Activated B cell treated with CpG ODN at 0.5 μM for 24 hours (primary cell): Measurements from ENCODE around the gene MRPL49. TPM values are rescaled to one million over a fixed set of nuclear protein-coding genes. Genes with fewer than 3 reads are reported as not detected.

ENCODE experiments used
- ATAC-seq: fragments of 200-7000 bp; cut with Tn5 transposase; one replicate; pipeline ENCODE4 v1.10.0; 2021; ENCODE audit warnings: low read depth, mild to moderate bottlenecking, moderate library complexity
- CTCF ChIA-PET: fragments of 350-600 bp; sonication (Branson Sonifier 250); formaldehyde crosslinking; loops from one replicate; lab custom pipeline; 2021; ENCODE audit warnings: antibody characterized with exemption; lab: Charles Lee
- POLR2A ChIA-PET: fragments of 350-600 bp; sonication (Branson Sonifier 250); formaldehyde crosslinking; loops from one replicate; lab custom pipeline; 2021; ENCODE audit warnings: antibody characterized with exemption; lab: Charles Lee
- DNase-seq: peaks from one replicate; pipeline ENCODE4 v3.0.0; 2022
- H3K27ac Mint-ChIP-seq: one replicate; pipeline ENCODE4 v1.8.0; 2020; ENCODE audit warnings: mixed read lengths
- H3K27me3 Mint-ChIP-seq: one replicate; pipeline ENCODE4 v1.8.0; 2021; ENCODE audit warnings: mixed read lengths
- H3K36me3 Mint-ChIP-seq: one replicate; pipeline ENCODE4 v1.8.0; 2021; ENCODE audit warnings: low read depth, mixed read lengths
- H3K4me1 Mint-ChIP-seq: one replicate; pipeline ENCODE4 v1.8.0; 2021; ENCODE audit warnings: mixed read lengths
- H3K4me3 Mint-ChIP-seq: one replicate; pipeline ENCODE4 v1.8.0; 2020; ENCODE audit warnings: mild to moderate bottlenecking, mixed read lengths
- H3K9me3 Mint-ChIP-seq: one replicate; pipeline ENCODE4 v1.8.0; 2020; ENCODE audit warnings: mixed read lengths
- CTCF ChIP-seq: fragments of 200-600 bp; IDR thresholded peaks from one replicate; pipeline ENCODE4 v1.8.0; 2022; ENCODE audit warnings: antibody characterized with exemption, mild to moderate bottlenecking
- intact Hi-C: fragments of 100-400 bp; cut with micrococcal nuclease; formaldehyde crosslinking; loops from one replicate; pipeline ENCODE4 v1.15.1; 2024
- total RNA-seq: library from RNA; stranded (reverse); gene quantifications from 2 replicates; pipeline ENCODE4 v1.2.3, GENCODE V29; 2022

Gene MRPL49
- total RNA-seq, 1 donor from 2014 or later = 60.0 TPM

- peaks cover 75% of the 10 kb centered on the region for H3K36me3 Mint-ChIP-seq
- peak overlapping the region; percentile 99 for H3K4me3 Mint-ChIP-seq
- H3K9me3 Mint-ChIP-seq = no peaks in the 10 kb centered on the region
- ChIA-PET CTCF (interaction anchor here (0.9 to 8.6 kb wide), 8 partner anchors 11 to 130 kb away, joined by 3 to 54 read pairs (median 9); partner anchors contain the start of genes CAPN1, FAU, MRPL49 and POLA2), POLR2A (interaction anchor here (0.5 to 13.5 kb wide), 20 partner anchors 12 to 920 kb away, joined by 3 to 546 read pairs (median 5); partner anchors contain the start of genes ARL2, CAPN1, FAU and MALAT1)
- ATAC-seq (peak; percentile 56), DNase-seq (peak; percentile 67)
- TF ChIP-seq CTCF = no peak
- no peaks in the 10 kb centered on the region for H3K27me3 Mint-ChIP-seq
- H3K4me1 Mint-ChIP-seq = peaks cover 67% of the 10 kb centered on the region
- peak overlapping the region; percentile 99 for H3K27ac Mint-ChIP-seq
- intact Hi-C loops = loop anchor here (1.0 to 5.0 kb wide), 8 partner anchors 10 to 440 kb away; partner anchors contain the start of genes ATG2A, CAPN1, DPF2 and FAM89B
Observed at GRCh38 chr11:65132238-65132987, 10.3 kb downstream of the MRPL49 start.

GRCh38 chr11:65132988-65133700, 11.0 kb downstream of the MRPL49 start:
- DNase-seq (peak; percentile 67), ATAC-seq (peak; percentile 13)
- Mint-ChIP-seq H3K36me3 (peaks cover 68% of the 10 kb centered on the region), H3K27me3 (no peaks in the 10 kb centered on the region), H3K4me3 (peak overlapping the region; percentile 99), H3K9me3 (no peaks in the 10 kb centered on the region), H3K27ac (peak overlapping the region; percentile 99), H3K4me1 (peaks cover 70% of the 10 kb centered on the region)
- intact Hi-C loops = loop anchor here (1.0 to 5.0 kb wide), 8 partner anchors 11 to 439 kb away; partner anchors contain the start of genes ATG2A, CAPN1, DPF2 and FAM89B
- ChIA-PET CTCF (interaction anchor here (1.7 to 8.6 kb wide), 5 partner anchors 11 to 129 kb away, joined by 5 to 54 read pairs (median 11); partner anchors contain the start of genes CAPN1, FAU, MRPL49 and POLA2), POLR2A (interaction anchor here (0.5 to 13.5 kb wide), 23 partner anchors 12 to 919 kb away, joined by 3 to 546 read pairs (median 6); partner anchors contain the start of genes ARL2, CAPN1, CDCA5 and FAU)
- no peak for TF ChIP-seq CTCF

GRCh38 chr11:65133724-65134123, 11.6 kb downstream of the MRPL49 start:
- ChIA-PET POLR2A (interaction anchor here (0.7 to 13.5 kb wide), 18 partner anchors 11 to 365 kb away, joined by 3 to 546 read pairs (median 8); partner anchors contain the start of genes ARL2, CAPN1, CDCA5 and FAU), CTCF (interaction anchor here (2.0 to 8.6 kb wide), 3 partner anchors 12 to 47 kb away, joined by 11 to 54 read pairs (median 11); partner anchors contain the start of genes CAPN1, FAU and MRPL49)
- Mint-ChIP-seq H3K36me3 (peaks cover 62% of the 10 kb centered on the region), H3K27ac (peak overlapping the region; percentile 99), H3K9me3 (no peaks in the 10 kb centered on the region), H3K4me1 (peaks cover 67% of the 10 kb centered on the region), H3K4me3 (peak overlapping the region; percentile 99), H3K27me3 (no peaks in the 10 kb centered on the region)
- ATAC-seq = no peak
- DNase-seq = no peak
- no peak for TF ChIP-seq CTCF
- intact Hi-C loops = loop anchor here (5.0 kb wide), 3 partner anchors 199 to 439 kb away; partner anchors contain the start of genes DPF2, FAM89B, SF1 and ZNRD2

GRCh38 chr11:65134240-65134951, 12.3 kb downstream of the MRPL49 start, which contains the start of gene SYVN1:
Gene SYVN1 (minus strand): TSS chr11:65134519. CDS start chr11:65133601, 918 bp downstream.
- Mint-ChIP-seq H3K4me1 (peaks cover 66% of the 10 kb centered on the region), H3K27me3 (no peaks in the 10 kb centered on the region), H3K4me3 (peak within 1 kb of the TSS; percentile 99), H3K36me3 (peaks cover 56% of the 10 kb centered on the region), H3K9me3 (no peaks in the 10 kb centered on the region), H3K27ac (peak within 1 kb of the TSS; percentile 99)
- TF ChIP-seq CTCF = no peak
- DNase-seq (peak; percentile 92), ATAC-seq (peak; percentile 46)
- CTCF ChIA-PET = interaction anchor here (1.1 to 8.6 kb wide), 6 partner anchors 9 to 120 kb away, joined by 3 to 54 read pairs (median 7); partner anchors contain the start of genes ARL2, CAPN1, FAU and MRPL49
- POLR2A ChIA-PET = interaction anchor here (0.5 to 13.5 kb wide), 44 partner anchors 8 to 1346 kb away, joined by 3 to 546 read pairs (median 4); partner anchors contain the start of genes ARL2, CAPN1, CCDC85B and CDCA5
- intact Hi-C loops = loop anchor here (5.0 kb wide), 3 partner anchors 198 to 438 kb away; partner anchors contain the start of genes DPF2, FAM89B, SF1 and ZNRD2
